AG04449 (cell line): ENCODE data around the gene DDX50.

Experiments
- CTCF ChIA-PET: fragments of 350-600 bp; formaldehyde crosslinking; extraction: SDS; loops from one replicate; lab custom pipeline; 2021; ENCODE audit warnings: antibody characterized with exemption; lab: Yijun Ruan, JAX
- POLR2A ChIA-PET: fragments of 400-600, 350-600 bp; formaldehyde crosslinking; extraction: SDS; loops from one replicate; lab custom pipeline; 2020; ENCODE audit warnings: antibody characterized with exemption, inconsistent platforms; lab: Yijun Ruan, JAX
- DNase-seq: peaks from one replicate; pipeline ENCODE4 v3.0.0-alpha.2; 2010; ENCODE audit warnings: low read depth, low spot score
- H3K4me3 ChIP-seq: 2 replicates; pipeline ENCODE4 v1.5.1; 2011; ENCODE audit warnings: low read depth, mild to moderate bottlenecking, control low read depth, low read length
- TF ChIP-seq, protein P1 (sequence below): IDR thresholded peaks from one replicate; pipeline ENCODE4 v1.5.1; 2011; ENCODE audit warnings: mild to moderate bottlenecking, moderate library complexity, low read length, control low read depth, inconsistent platforms; ENCODE audit not compliant: insufficient read depth; ENCODE audit errors: missing control alignments

DDX50 gene

DNA sequence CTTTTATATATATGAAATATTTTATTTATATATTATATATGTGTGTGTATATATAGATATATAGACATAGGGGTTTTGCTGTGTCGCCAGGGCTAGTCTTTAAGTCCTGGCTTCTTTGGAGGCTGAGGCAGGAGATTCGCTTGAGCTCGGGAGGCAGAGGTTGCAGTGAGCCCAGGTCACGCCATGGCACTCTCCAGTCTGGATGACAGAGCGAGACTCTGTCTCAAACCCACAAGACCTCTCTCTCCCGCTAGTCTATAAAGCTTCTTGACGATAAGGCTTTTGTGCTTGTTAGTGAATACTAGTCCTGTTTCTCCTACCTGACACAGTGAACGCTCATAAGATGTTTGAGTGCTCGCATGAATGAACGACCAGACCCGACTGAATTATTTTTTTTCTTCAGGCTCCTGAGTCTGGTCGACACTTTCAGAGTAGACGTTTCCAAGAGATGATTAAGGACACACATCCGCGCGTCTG, 54.3 kb downstream of the DDX50 start:
- DNase-seq: no peak
- ChIA-PET CTCF (interaction anchor here (0.8 to 2.4 kb wide), 10 partner anchors 12 to 453 kb away, joined by 3 to 10 read pairs (median 4); no protein-coding TSS in a partner anchor), POLR2A (interaction anchor here (0.6 to 2.0 kb wide), 5 partner anchors 32 to 623 kb away, joined by 3 to 6 read pairs (median 4); partner anchors contain the start of genes DDX50 and HNRNPH3)
- TF ChIP-seq, protein P1, sequence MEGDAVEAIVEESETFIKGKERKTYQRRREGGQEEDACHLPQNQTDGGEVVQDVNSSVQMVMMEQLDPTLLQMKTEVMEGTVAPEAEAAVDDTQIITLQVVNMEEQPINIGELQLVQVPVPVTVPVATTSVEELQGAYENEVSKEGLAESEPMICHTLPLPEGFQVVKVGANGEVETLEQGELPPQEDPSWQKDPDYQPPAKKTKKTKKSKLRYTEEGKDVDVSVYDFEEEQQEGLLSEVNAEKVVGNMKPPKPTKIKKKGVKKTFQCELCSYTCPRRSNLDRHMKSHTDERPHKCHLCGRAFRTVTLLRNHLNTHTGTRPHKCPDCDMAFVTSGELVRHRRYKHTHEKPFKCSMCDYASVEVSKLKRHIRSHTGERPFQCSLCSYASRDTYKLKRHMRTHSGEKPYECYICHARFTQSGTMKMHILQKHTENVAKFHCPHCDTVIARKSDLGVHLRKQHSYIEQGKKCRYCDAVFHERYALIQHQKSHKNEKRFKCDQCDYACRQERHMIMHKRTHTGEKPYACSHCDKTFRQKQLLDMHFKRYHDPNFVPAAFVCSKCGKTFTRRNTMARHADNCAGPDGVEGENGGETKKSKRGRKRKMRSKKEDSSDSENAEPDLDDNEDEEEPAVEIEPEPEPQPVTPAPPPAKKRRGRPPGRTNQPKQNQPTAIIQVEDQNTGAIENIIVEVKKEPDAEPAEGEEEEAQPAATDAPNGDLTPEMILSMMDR: no peak
- H3K4me3 ChIP-seq: peak overlapping the region; percentile 97

DNA sequence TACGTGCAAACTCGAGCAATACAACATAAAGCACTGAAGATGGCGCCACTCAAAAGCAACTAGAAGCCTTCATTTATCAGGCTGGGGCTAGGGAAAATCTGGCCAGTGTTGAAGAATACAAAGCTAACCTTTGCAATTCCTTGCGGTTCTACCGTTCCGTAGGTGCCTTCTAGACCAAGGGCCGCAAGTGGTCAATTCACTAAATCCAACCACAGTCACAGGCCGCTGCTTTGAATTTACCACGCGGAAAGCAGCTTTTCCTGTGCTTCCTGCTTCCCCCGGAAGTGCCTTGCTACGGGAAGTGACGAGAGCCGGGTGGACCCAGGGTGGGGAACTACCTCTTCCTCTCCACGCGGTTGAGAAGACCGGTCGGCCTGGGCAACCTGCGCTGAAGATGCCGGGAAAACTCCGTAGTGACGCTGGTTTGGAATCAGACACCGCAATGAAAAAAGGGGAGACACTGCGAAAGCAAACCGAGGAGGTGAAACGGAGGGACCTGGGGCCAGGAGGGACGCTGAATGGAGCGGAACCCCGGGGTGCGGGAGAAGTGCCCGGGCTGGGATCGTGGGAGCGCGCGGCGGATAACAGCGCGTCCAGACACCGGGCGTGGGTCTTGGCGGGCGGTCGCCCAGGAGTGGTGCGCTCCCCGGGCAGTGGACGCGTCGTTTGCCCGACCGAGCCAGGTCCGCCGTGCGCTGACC, 54.9 kb downstream of the DDX50 start, which contains the start of gene DDX21:
TSS of gene DDX21 (plus strand) at position 339 of the 701 bp plus-strand sequence. CDS start at position 395, 56 bp downstream.
- ChIA-PET POLR2A (interaction anchor here (0.6 to 2.0 kb wide), 4 partner anchors 31 to 624 kb away, joined by 3 to 6 read pairs (median 4); partner anchors contain the start of genes DDX50 and HNRNPH3), CTCF (interaction anchor here (1.0 to 2.4 kb wide), 10 partner anchors 9 to 452 kb away, joined by 3 to 10 read pairs (median 4); no protein-coding TSS in a partner anchor)
- TF ChIP-seq, protein P1: peak; percentile 54

DNA sequence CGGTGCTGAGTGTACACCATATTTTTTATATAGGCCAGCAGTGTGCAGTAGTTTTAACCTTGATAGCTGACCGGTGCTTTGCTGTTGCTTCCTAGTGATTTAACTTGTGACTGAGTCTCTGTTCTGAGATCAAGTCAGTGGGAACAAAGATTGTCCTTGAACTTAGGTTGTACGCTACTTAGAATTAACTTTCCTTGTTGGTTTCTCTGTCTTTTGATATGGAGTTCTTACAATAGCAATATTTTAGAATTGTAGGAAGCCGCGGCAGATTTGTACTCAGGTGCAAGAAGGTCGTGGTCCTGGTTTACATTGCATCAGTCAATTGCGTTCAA, 56.1 kb downstream of the DDX50 start:
- ChIA-PET CTCF (interaction anchor here (1.0 to 2.6 kb wide), 5 partner anchors 10 to 135 kb away, joined by 3 to 13 read pairs (median 3); no protein-coding TSS in a partner anchor), POLR2A (no interaction called here)
- no peak for DNase-seq
- H3K4me3 ChIP-seq: peak overlapping the region; percentile 97
- TF ChIP-seq, protein P1: no peak

More for the DNA sequence above, 54.9 kb downstream of the DDX50 start, which contains the start of gene DDX21:
- peak; percentile 42 for DNase-seq
- H3K4me3 ChIP-seq: peak within 1 kb of the TSS; percentile 97

- CTCF ChIA-PET: interaction anchor here (1.2 to 2.6 kb wide), 4 partner anchors 12 to 134 kb away, joined by 3 to 13 read pairs (median 4); no protein-coding TSS in a partner anchor
- POLR2A ChIA-PET: no interaction called here
- no peak for DNase-seq
- H3K4me3 ChIP-seq: peak overlapping the region; percentile 97
- TF ChIP-seq, protein P1: no peak
Observed at GRCh38 chr10:68957654-68958053, 56.5 kb downstream of the DDX50 start.

GRCh38 chr10:68959695-68960527, 58.8 kb downstream of the DDX50 start:
- ChIA-PET POLR2A (interaction anchor here (0.7 kb wide), 1 partner anchor 237 kb away, joined by 3 read pairs; no protein-coding TSS in a partner anchor), CTCF (interaction anchor here (1.0 to 2.6 kb wide), 3 partner anchors 8 to 134 kb away, joined by 4 to 13 read pairs (median 4); no protein-coding TSS in a partner anchor)
- no peak overlapping the region for H3K4me3 ChIP-seq
- no peak for DNase-seq
- TF ChIP-seq, protein P1: no peak
